Bronchial epithelial cell (primary cell): ENCODE data around the gene FASN. TPM values are rescaled to one million over a fixed set of nuclear protein-coding genes. Genes with fewer than 3 reads are reported as not detected.
A peak's percentile ranks its signal among the peaks of the same experiment; 100 is the strongest.

Experiments
- DNase-seq: peaks from one replicate; pipeline ENCODE4 v3.0.0-alpha.2; 2010; ENCODE audit warnings: low read depth
- FAIRE-seq: peaks from 2 replicates; lab custom pipeline; 2011; peaks lifted over from hg19 to GRCh38; lab: Jason Lieb, UNC
- H3K27me3 ChIP-seq: 2 replicates; pipeline ENCODE4 v1.5.1; 2011; ENCODE audit warnings: low read length; ENCODE audit not compliant: control insufficient read depth, insufficient read depth
- H3K36me3 ChIP-seq: 2 replicates; pipeline ENCODE4 v1.5.1; 2011; ENCODE audit warnings: low read length; ENCODE audit not compliant: control insufficient read depth, insufficient read depth
- H3K4me3 ChIP-seq: 2 replicates; pipeline ENCODE4 v1.5.1; 2011; ENCODE audit warnings: mild to moderate bottlenecking, low read depth, low read length, control low read depth
- CTCF ChIP-seq: IDR thresholded peaks from 2 replicates; pipeline ENCODE4 v1.5.1; 2011; ENCODE audit warnings: mild to moderate bottlenecking, moderate library complexity, low read length, control low read depth, inconsistent platforms; ENCODE audit not compliant: insufficient read depth, severe bottlenecking
- total RNA-seq: library from RNA; depleted of rRNA; stranded (reverse); fragments of >200 nt; gene quantifications from 2 replicates; pipeline ENCODE4 v1.2.1, GENCODE V29; 2014

FASN gene
- total RNA-seq, 1 donor from 2014 or later: 37.1 TPM

DNA sequence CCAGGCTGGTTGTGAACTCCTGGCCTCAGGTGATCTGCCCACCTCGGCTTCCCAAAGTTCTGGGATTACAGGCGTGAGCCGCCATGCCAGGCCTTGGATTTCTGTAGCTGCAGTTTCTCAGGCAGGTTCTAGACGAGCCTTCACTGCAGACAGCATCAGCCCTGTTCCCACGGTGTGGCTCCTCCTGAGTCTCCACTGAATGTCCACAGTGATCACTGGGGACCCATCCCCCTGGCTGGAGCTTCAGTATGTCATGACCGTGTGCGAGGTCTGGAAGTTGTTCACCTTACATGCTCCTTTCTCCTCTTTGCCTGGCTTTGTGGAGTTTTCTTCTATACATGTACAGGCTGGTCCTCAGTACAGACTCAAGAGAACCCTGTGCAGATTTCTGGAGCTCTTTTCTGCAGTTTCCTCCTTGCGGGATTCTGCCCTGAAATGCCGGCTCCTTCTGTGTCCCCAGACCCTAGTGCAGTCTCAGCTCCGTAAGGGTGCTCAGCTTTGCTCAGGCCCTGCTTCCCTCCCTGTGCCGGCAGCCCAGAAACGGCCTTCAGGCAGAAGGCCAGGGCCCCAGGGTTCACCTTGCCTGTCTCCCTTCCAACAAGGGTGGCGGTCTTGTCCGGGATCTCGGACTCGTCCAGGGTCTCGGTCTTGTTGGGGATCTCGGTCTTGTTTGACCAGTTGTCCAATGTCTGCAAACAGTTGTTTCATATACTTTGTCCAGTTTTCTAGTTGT is 14.3 kb upstream of the FASN start:
- H3K36me3 ChIP-seq: peaks cover 3% of the 10 kb centered on the region
- no peak for FAIRE-seq
- no peak for TF ChIP-seq CTCF

DNA sequence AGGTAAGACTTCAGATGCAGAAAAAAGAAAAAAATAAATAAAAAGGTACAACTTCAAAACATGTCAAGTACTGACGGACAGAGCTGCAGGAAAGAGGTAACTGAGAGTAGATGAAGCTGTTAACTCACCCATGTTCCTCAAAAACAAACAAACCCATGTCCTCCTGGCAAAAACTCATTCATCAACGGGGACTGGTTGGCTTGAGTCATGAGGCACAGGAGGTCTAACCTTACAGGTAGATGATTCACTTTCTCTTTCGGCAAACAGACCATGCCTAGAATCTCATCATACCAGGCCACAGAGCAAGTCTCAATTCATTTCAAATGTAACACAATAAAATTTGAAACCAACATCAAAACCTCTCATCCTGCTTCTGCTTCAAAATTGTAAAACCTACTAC is 12.3 kb upstream of the FASN start:
- no peak for TF ChIP-seq CTCF
- peak; percentile 55 for FAIRE-seq
- Histone ChIP-seq H3K36me3 (peaks cover 3% of the 10 kb centered on the region), H3K4me3 (no peak overlapping the region), H3K27me3 (no peaks in the 10 kb centered on the region)
- DNase-seq: peak; percentile 94

More for the DNA sequence above, 14.3 kb upstream of the FASN start:
- DNase-seq: no peak
- Histone ChIP-seq H3K27me3 (no peaks in the 10 kb centered on the region), H3K4me3 (no peak overlapping the region)

GRCh38 chr17:82108961-82109475 is 11.0 kb upstream of the FASN start:
- Histone ChIP-seq H3K36me3 (peaks cover 3% of the 10 kb centered on the region), H3K4me3 (no peak overlapping the region), H3K27me3 (no peaks in the 10 kb centered on the region)
- no peak for TF ChIP-seq CTCF
- FAIRE-seq: no peak
- DNase-seq: no peak

GRCh38 chr17:82108496-82108945 is 10.5 kb upstream of the FASN start:
- DNase-seq (no peak), FAIRE-seq (no peak)
- peaks cover 3% of the 10 kb centered on the region for H3K36me3 ChIP-seq
- no peak overlapping the region for H3K4me3 ChIP-seq
- no peaks in the 10 kb centered on the region for H3K27me3 ChIP-seq
- TF ChIP-seq CTCF: no peak

- Histone ChIP-seq H3K4me3 (no peak overlapping the region), H3K36me3 (peaks cover 1% of the 10 kb centered on the region), H3K27me3 (no peaks in the 10 kb centered on the region)
- FAIRE-seq: no peak
- DNase-seq: no peak
- no peak for TF ChIP-seq CTCF
Measured at GRCh38 chr17:82108038-82108437, 10.0 kb upstream of the FASN start.
